ENCODE results near the gene ERBB2. TPM values are rescaled to one million over a fixed set of nuclear protein-coding genes. Genes with fewer than 3 reads are reported as not detected.
"Not testable (repeated sequence)": the region's sequence is repeated elsewhere in the genome, so short reads cannot be mapped to it uniquely, and the experiment has no call there.

ERBB2 gene
- polyA plus RNA-seq, 4 donors, result 43.0 to 208 (median 69.7) TPM

- WGBS, 3 donors, result 82 to 87% (median 86%) methylated on average over 16 of the region's 16 CpGs
- no peak for FAIRE-seq
Measured at GRCh38 chr17:39744075-39744835, 44.4 kb downstream of the ERBB2 start.

GRCh38 chr17:39744836-39745215 is 45.0 kb downstream of the ERBB2 start:
- H3K9me3 ChIP-seq (ENCODE audit: control insufficient read depth in 2 of 2, insufficient read depth in 1 of 2, low read depth in 1 of 2, low read length in 1 of 2), result no peaks in the 10 kb centered on the region
- no peak overlapping the region for H3K4me3 ChIP-seq (ENCODE audit: low read depth in 1 of 3, low read length in 3 of 3)
- no peaks in the 10 kb centered on the region for H3K27me3 ChIP-seq (ENCODE audit: control insufficient read depth in 3 of 3, insufficient read depth in 3 of 3, low read length in 3 of 3)
- peaks cover 0 to 78% (median 2%) of the 10 kb centered on the region in 3 donors for H3K36me3 ChIP-seq (ENCODE audit: control insufficient read depth in 3 of 3, insufficient read depth in 2 of 3, low read depth in 1 of 3, low read length in 3 of 3)
- peaks cover 0 to 17% (median 0%) of the 10 kb centered on the region in 3 donors for H3K4me1 ChIP-seq (ENCODE audit: control insufficient read depth in 3 of 3, insufficient read depth in 2 of 3, low read depth in 1 of 3, low read length in 2 of 3)
- H3K27ac ChIP-seq (ENCODE audit: low read depth in 1 of 3, low read length in 2 of 3), result no peak overlapping the region
- WGBS, 3 donors, result 82 to 83% (median 83%) methylated on average over 8 of the region's 8 CpGs
- no peak for FAIRE-seq
- DNase-seq, result no peak

More at GRCh38 chr17:39744075-39744835, 44.4 kb downstream of the ERBB2 start:
- Histone ChIP-seq H3K9me3 (ENCODE audit: control insufficient read depth in 2 of 2, insufficient read depth in 1 of 2, low read depth in 1 of 2, low read length in 1 of 2) (no peaks in the 10 kb centered on the region), H3K27me3 (ENCODE audit: control insufficient read depth in 3 of 3, insufficient read depth in 3 of 3, low read length in 3 of 3) (no peaks in the 10 kb centered on the region), H3K36me3 (ENCODE audit: control insufficient read depth in 3 of 3, insufficient read depth in 2 of 3, low read depth in 1 of 3, low read length in 3 of 3) (peaks cover 0 to 78% (median 2%) of the 10 kb centered on the region in 3 donors), H3K4me3 (ENCODE audit: low read depth in 1 of 3, low read length in 3 of 3) (no peak overlapping the region), H3K4me1 (ENCODE audit: control insufficient read depth in 3 of 3, insufficient read depth in 2 of 3, low read depth in 1 of 3, low read length in 2 of 3) (peaks cover 0 to 17% (median 0%) of the 10 kb centered on the region in 3 donors), H3K27ac (ENCODE audit: low read depth in 1 of 3, low read length in 2 of 3) (no peak overlapping the region)
- DNase-seq, result no peak

- no peaks in the 10 kb centered on the region for H3K9me3 ChIP-seq (ENCODE audit: control insufficient read depth in 2 of 2, insufficient read depth in 1 of 2, low read depth in 1 of 2, low read length in 1 of 2)
- no peaks in the 10 kb centered on the region for H3K27me3 ChIP-seq (ENCODE audit: control insufficient read depth in 3 of 3, insufficient read depth in 3 of 3, low read length in 3 of 3)
- 88 to 94% (median 91%) methylated on average over 22 to 23 of the region's 23 CpGs for WGBS, 3 donors
- H3K27ac ChIP-seq (ENCODE audit: low read depth in 1 of 3, low read length in 2 of 3), result no peak overlapping the region
- FAIRE-seq, result no peak
- H3K4me3 ChIP-seq (ENCODE audit: low read depth in 1 of 3, low read length in 3 of 3), result no peak overlapping the region
- DNase-seq, result no peak
- peaks cover 0 to 10% (median 0%) of the 10 kb centered on the region in 3 donors for H3K4me1 ChIP-seq (ENCODE audit: control insufficient read depth in 3 of 3, insufficient read depth in 2 of 3, low read depth in 1 of 3, low read length in 2 of 3)
- H3K36me3 ChIP-seq (ENCODE audit: control insufficient read depth in 3 of 3, insufficient read depth in 2 of 3, low read depth in 1 of 3, low read length in 3 of 3), result peaks cover 0 to 76% (median 2%) of the 10 kb centered on the region in 3 donors
Measured at GRCh38 chr17:39745335-39746144, 45.7 kb downstream of the ERBB2 start.

- no peak overlapping the region for H3K4me3 ChIP-seq (ENCODE audit: low read depth in 1 of 3, low read length in 3 of 3)
- peaks cover 0 to 71% (median 2%) of the 10 kb centered on the region in 3 donors for H3K36me3 ChIP-seq (ENCODE audit: control insufficient read depth in 3 of 3, insufficient read depth in 2 of 3, low read depth in 1 of 3, low read length in 3 of 3)
- H3K27me3 ChIP-seq (ENCODE audit: control insufficient read depth in 3 of 3, insufficient read depth in 3 of 3, low read length in 3 of 3), result no peaks in the 10 kb centered on the region
- H3K4me1 ChIP-seq (ENCODE audit: control insufficient read depth in 3 of 3, insufficient read depth in 2 of 3, low read depth in 1 of 3, low read length in 2 of 3), result peaks cover 0 to 5% (median 0%) of the 10 kb centered on the region in 3 donors
- no peaks in the 10 kb centered on the region for H3K9me3 ChIP-seq (ENCODE audit: control insufficient read depth in 2 of 2, insufficient read depth in 1 of 2, low read depth in 1 of 2, low read length in 1 of 2)
- WGBS, 3 donors, result 88 to 92% (median 91%) methylated on average over 7 of the region's 7 CpGs
- FAIRE-seq, result no peak
- no peak overlapping the region for H3K27ac ChIP-seq (ENCODE audit: low read depth in 1 of 3, low read length in 2 of 3)
- DNase-seq, result no peak
Measured at GRCh38 chr17:39746145-39746461, 46.2 kb downstream of the ERBB2 start.

- Histone ChIP-seq H3K9me3 (ENCODE audit: control insufficient read depth in 2 of 2, insufficient read depth in 1 of 2, low read depth in 1 of 2, low read length in 1 of 2) (no peaks in the 10 kb centered on the region), H3K4me3 (ENCODE audit: low read depth in 1 of 3, low read length in 3 of 3) (no peak overlapping the region), H3K36me3 (ENCODE audit: control insufficient read depth in 3 of 3, insufficient read depth in 2 of 3, low read depth in 1 of 3, low read length in 3 of 3) (peaks cover 0 to 56% (median 2%) of the 10 kb centered on the region in 3 donors), H3K27me3 (ENCODE audit: control insufficient read depth in 3 of 3, insufficient read depth in 3 of 3, low read length in 3 of 3) (no peaks in the 10 kb centered on the region), H3K4me1 (ENCODE audit: control insufficient read depth in 3 of 3, insufficient read depth in 2 of 3, low read depth in 1 of 3, low read length in 2 of 3) (no peaks in the 10 kb centered on the region), H3K27ac (ENCODE audit: low read depth in 1 of 3, low read length in 2 of 3) (no peak overlapping the region)
- WGBS, 3 donors, result 95 to 100% (median 96%) methylated on average over 4 of the region's 4 CpGs
- DNase-seq, result no peak
- FAIRE-seq, result no peak
Measured at GRCh38 chr17:39747745-39748144, 47.9 kb downstream of the ERBB2 start.

GRCh38 chr17:39748444-39749034 is 48.7 kb downstream of the ERBB2 start:
- DNase-seq; H3K27me3 ChIP-seq (ENCODE audit: control insufficient read depth in 3 of 3, insufficient read depth in 3 of 3, low read length in 3 of 3); FAIRE-seq; H3K27ac ChIP-seq (ENCODE audit: low read depth in 1 of 3, low read length in 2 of 3); H3K4me3 ChIP-seq (ENCODE audit: low read depth in 1 of 3, low read length in 3 of 3); H3K9me3 ChIP-seq (ENCODE audit: control insufficient read depth in 2 of 2, insufficient read depth in 1 of 2, low read depth in 1 of 2, low read length in 1 of 2); H3K4me1 ChIP-seq (ENCODE audit: control insufficient read depth in 3 of 3, insufficient read depth in 2 of 3, low read depth in 1 of 3, low read length in 2 of 3): not testable (repeated sequence)
- 91 to 93% (median 92%) methylated on average over 8 of the region's 8 CpGs for WGBS, 3 donors
- peaks cover 0 to 48% (median 2%) of the 10 kb centered on the region in 3 donors for H3K36me3 ChIP-seq (ENCODE audit: control insufficient read depth in 3 of 3, insufficient read depth in 2 of 3, low read depth in 1 of 3, low read length in 3 of 3)

- no peaks in the 10 kb centered on the region for H3K27me3 ChIP-seq (ENCODE audit: control insufficient read depth in 3 of 3, insufficient read depth in 3 of 3, low read length in 3 of 3)
- H3K27ac ChIP-seq (ENCODE audit: low read depth in 1 of 3, low read length in 2 of 3), result no peak overlapping the region
- FAIRE-seq (no peak), DNase-seq (peak in 1 of 2 donors; percentile 33)
- H3K4me3 ChIP-seq (ENCODE audit: low read depth in 1 of 3, low read length in 3 of 3), result no peak overlapping the region
- no peaks in the 10 kb centered on the region for H3K9me3 ChIP-seq (ENCODE audit: control insufficient read depth in 2 of 2, insufficient read depth in 1 of 2, low read depth in 1 of 2, low read length in 1 of 2)
- peaks cover 0 to 30% (median 0%) of the 10 kb centered on the region in 3 donors for H3K36me3 ChIP-seq (ENCODE audit: control insufficient read depth in 3 of 3, insufficient read depth in 2 of 3, low read depth in 1 of 3, low read length in 3 of 3)
- 18 to 61% (median 44%) methylated on average over 9 of the region's 9 CpGs for WGBS, 3 donors
- H3K4me1 ChIP-seq (ENCODE audit: control insufficient read depth in 3 of 3, insufficient read depth in 2 of 3, low read depth in 1 of 3, low read length in 2 of 3), result peaks cover 0 to 6% (median 0%) of the 10 kb centered on the region in 3 donors
Measured at GRCh38 chr17:39750131-39751015, 50.5 kb downstream of the ERBB2 start.
